Mammary epithelial cell (primary cell): ENCODE measurements around the gene IP6K3.

Source experiments
- CTCF ChIP-seq, 2 donors: IDR thresholded peaks in 1 of 2; conservative IDR thresholded peaks in 1 of 2; 2 replicates each; pipeline ENCODE4 v1.5.1; 2011 to 2012; ENCODE audit warnings: inconsistent platforms in 2 of 2, low read length in 2 of 2, mild to moderate bottlenecking in 2 of 2, control low read depth in 1 of 2, low read depth in 1 of 2; ENCODE audit not compliant: insufficient read depth in 1 of 2; ENCODE audit errors: extremely low read depth in 1 of 2
- EZH2 ChIP-seq: IDR thresholded peaks from 2 replicates; pipeline ENCODE4 v1.6.1; 2012; ENCODE audit warnings: low read length, inconsistent platforms, borderline replicate concordance

GRCh38 chr6:33749401-33749800, 2.7 kb upstream of the IP6K3 start:
- TF ChIP-seq EZH2 = no peak
- no peak for TF ChIP-seq CTCF (conservative IDR thresholded peaks at IDR 0.05 in 1 of 2, IDR thresholded peaks at IDR 0.05 in 1 of 2; ENCODE audit: extremely low read depth in 1 of 2, insufficient read depth in 1 of 2, low read depth in 1 of 2, low read length in 2 of 2)
